GM12878 (cell line): ENCODE data around the gene STK10.

Source experiments
- BHLHE40 ChIP-seq, 2 experiments: fragments of 450-650 bp in 1 of 2; IDR thresholded peaks; 2 replicates each; pipeline ENCODE4 v1.6.1; 2011 to 2017; ENCODE audit warnings: low read depth in 2 of 2, borderline replicate concordance in 1 of 2, improper control_type of control experiment in 1 of 2, low read length in 1 of 2, mild to moderate bottlenecking in 1 of 2
- CHD2 ChIP-seq: IDR thresholded peaks from 2 replicates; pipeline ENCODE4 v1.6.1; 2011; ENCODE audit warnings: low read depth, low read length, improper control_type of control experiment, borderline replicate concordance
- NFYB ChIP-seq: IDR thresholded peaks from 2 replicates; pipeline ENCODE4 v1.6.1; 2011; ENCODE audit warnings: low read depth, mild to moderate bottlenecking, low read length, improper control_type of control experiment, moderate library complexity; ENCODE audit not compliant: insufficient read depth
- POLR2A ChIP-seq: IDR thresholded peaks from 2 replicates; pipeline ENCODE4 v1.6.1; 2011; ENCODE audit warnings: low read depth, mild to moderate bottlenecking, low read length
- SUPT20H ChIP-seq: IDR thresholded peaks from 2 replicates; pipeline ENCODE4 v1.6.1; 2011; ENCODE audit warnings: low read depth, mild to moderate bottlenecking, low read length, moderate library complexity, borderline replicate concordance; ENCODE audit not compliant: control insufficient read depth
- TCF12 ChIP-seq: IDR thresholded peaks from 2 replicates; pipeline ENCODE4 v1.6.1; 2011; ENCODE audit warnings: low read depth, mild to moderate bottlenecking, low read length
- ZNF207 ChIP-seq: fragments of 450-650 bp; IDR thresholded peaks from 2 replicates; pipeline ENCODE4 v1.6.1; 2014; ENCODE audit warnings: antibody characterized with exemption, mild to moderate bottlenecking, borderline replicate concordance
- ZNF274 ChIP-seq: IDR thresholded peaks from one replicate; pipeline ENCODE4 v1.8.0; 2011; ENCODE audit not compliant: insufficient read length, insufficient read depth

DNA sequence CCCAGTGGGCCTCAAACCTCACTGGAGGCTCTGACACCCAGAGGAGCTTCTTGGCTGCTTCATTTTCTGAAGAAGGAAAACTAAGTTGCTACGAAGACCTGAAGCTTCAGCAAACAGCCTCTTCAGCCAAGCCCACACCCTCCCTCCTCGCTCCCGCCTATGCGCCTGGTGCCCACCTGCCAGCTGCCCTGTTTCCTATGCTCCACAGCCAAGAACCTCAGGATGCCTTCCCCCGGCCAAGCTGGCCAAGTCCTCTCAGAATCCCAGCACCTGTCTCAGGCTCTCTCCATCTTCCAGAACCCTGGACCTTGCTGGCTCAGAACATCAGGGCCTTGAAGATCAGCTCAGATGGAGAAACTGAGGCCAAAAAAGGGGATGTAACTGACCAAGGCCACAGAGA is 60.4 kb downstream of the STK10 start:
- TF ChIP-seq POLR2A (0 out of 2 replicates have a peak, but pooled peaks have one; percentile 26), SUPT20H (no peak), BHLHE40 (IDR thresholded peaks at IDR 0.05; ENCODE audit: borderline replicate concordance in 1 of 2, low read depth in 2 of 2, low read length in 1 of 2) (no peak), NFYB (no peak), TCF12 (no peak), ZNF274 (no peak), ZNF207 (no peak), CHD2 (no peak)
